Neuronal stem cell (in vitro differentiated cells): ENCODE data around the gene UNC5C.

Experiments used
- DNase-seq: peaks from one replicate; pipeline ENCODE4 v3.0.0-alpha.2; 2013; ENCODE audit warnings: low spot score
- H2AFZ ChIP-seq: one replicate; pipeline ENCODE4 v1.6.1; 2013; ENCODE audit warnings: mild to moderate bottlenecking, low read length, inconsistent platforms
- H2AK5ac ChIP-seq: 2 replicates; pipeline ENCODE4 v1.6.1; 2013; ENCODE audit warnings: low read depth, mild to moderate bottlenecking, inconsistent platforms, low read length, moderate library complexity, mixed read lengths
- H2BK120ac ChIP-seq: 2 replicates; pipeline ENCODE4 v1.6.1; 2013; ENCODE audit warnings: low read depth, mild to moderate bottlenecking, inconsistent platforms, low read length, moderate library complexity, mixed read lengths
- H2BK12ac ChIP-seq: one replicate; pipeline ENCODE4 v1.6.1; 2013; ENCODE audit warnings: low read length, inconsistent platforms
- H2BK15ac ChIP-seq: 2 replicates; pipeline ENCODE4 v1.6.1; 2013; ENCODE audit warnings: mild to moderate bottlenecking, low read length, inconsistent platforms, mixed read lengths
- H2BK5ac ChIP-seq: one replicate; pipeline ENCODE4 v1.6.1; 2013; ENCODE audit warnings: inconsistent platforms, mild to moderate bottlenecking, low read length, moderate library complexity
- H3K14ac ChIP-seq: one replicate; pipeline ENCODE4 v1.6.1; 2013; ENCODE audit warnings: low read length, inconsistent platforms
- H3K18ac ChIP-seq: 2 replicates; pipeline ENCODE4 v1.6.1; 2013; ENCODE audit warnings: low read length, inconsistent platforms
- H3K23ac ChIP-seq: 2 replicates; pipeline ENCODE4 v1.6.1; 2013; ENCODE audit warnings: low read depth, mild to moderate bottlenecking, mixed read lengths, low read length, inconsistent platforms; ENCODE audit not compliant: poor library complexity
- H3K27ac ChIP-seq: replicated peaks from 3 replicates; pipeline ENCODE4 v1.5.1; 2013; ENCODE audit warnings: low read length, inconsistent platforms
- H3K27me3 ChIP-seq, 3 experiments: 2 replicates each; pipeline ENCODE4 v1.6.1; 2013; ENCODE audit warnings: low read length in 3 of 3, mild to moderate bottlenecking in 2 of 3, inconsistent platforms in 1 of 3, low read depth in 1 of 3, mixed read lengths in 1 of 3, moderate library complexity in 1 of 3; ENCODE audit not compliant: control insufficient read depth in 3 of 3, insufficient read depth in 3 of 3
- H3K36me3 ChIP-seq, 2 donors: replicated peaks in 1 of 2; 2 replicates each; pipeline ENCODE4 v1.6.1; 2013; ENCODE audit warnings: low read length in 2 of 2; ENCODE audit not compliant: control insufficient read depth in 2 of 2, insufficient read depth in 2 of 2
- H3K4ac ChIP-seq: 2 replicates; pipeline ENCODE4 v1.6.1; 2013; ENCODE audit warnings: inconsistent platforms, mild to moderate bottlenecking, low read length, moderate library complexity
- H3K4me1 ChIP-seq, 2 donors: 1 replicate in 1 of 2; 2 replicates in 1 of 2; pipeline ENCODE4 v1.6.1; 2013; ENCODE audit warnings: low read length in 2 of 2, low read depth in 1 of 2; ENCODE audit not compliant: control insufficient read depth in 2 of 2, insufficient read depth in 1 of 2
- H3K4me2 ChIP-seq: one replicate; pipeline ENCODE4 v1.6.1; 2013; ENCODE audit warnings: mild to moderate bottlenecking, low read length, inconsistent platforms; ENCODE audit not compliant: insufficient read depth, poor library complexity, severe bottlenecking
- H3K4me3 ChIP-seq, 2 donors: 2 replicates each; pipeline ENCODE4 v1.5.1; 2013; ENCODE audit warnings: low read length in 2 of 2, mild to moderate bottlenecking in 2 of 2, inconsistent platforms in 1 of 2, moderate library complexity in 1 of 2
- H3K79me1 ChIP-seq: one replicate; pipeline ENCODE4 v1.6.1; 2013; ENCODE audit warnings: low read depth, mild to moderate bottlenecking, inconsistent platforms, low read length, moderate library complexity
- H3K9ac ChIP-seq: one replicate; pipeline ENCODE4 v1.6.1; 2013; ENCODE audit warnings: mild to moderate bottlenecking, low read depth, low read length, inconsistent platforms; ENCODE audit not compliant: poor library complexity
- H3K9me3 ChIP-seq, 2 donors: replicated peaks in 1 of 2; 2 replicates each; pipeline versions ENCODE3 to v1.6.1; 2013; ENCODE audit warnings: low read length in 2 of 2, mild to moderate bottlenecking in 2 of 2, inconsistent platforms in 1 of 2, low read depth in 1 of 2, mixed read lengths in 1 of 2, moderate library complexity in 1 of 2; ENCODE audit not compliant: control insufficient read depth in 2 of 2, insufficient read depth in 1 of 2
- H4K8ac ChIP-seq: one replicate; pipeline ENCODE4 v1.6.1; 2013; ENCODE audit warnings: low read depth, mild to moderate bottlenecking, inconsistent platforms, low read length, moderate library complexity
- H4K91ac ChIP-seq: one replicate; pipeline ENCODE4 v1.6.1; 2013; ENCODE audit warnings: low read length, low read depth, mild to moderate bottlenecking, inconsistent platforms; ENCODE audit not compliant: poor library complexity
- WGBS, 2 donors: extraction: QIAGEN DNeasy Blood & Tissue Kit; methylation state at CpG; one replicate each; pipeline ENCODE4 v1.1.7; 2013; ENCODE audit warnings: missing lambda C conversion rate in 2 of 2, mixed read lengths in 1 of 2; ENCODE audit not compliant: insufficient read length in 2 of 2, insufficient replicate concordance in 1 of 2; ENCODE audit errors: extremely low coverage in 2 of 2; 5-methylcytosine and 5-hydroxymethylcytosine counted together

UNC5C gene

DNA sequence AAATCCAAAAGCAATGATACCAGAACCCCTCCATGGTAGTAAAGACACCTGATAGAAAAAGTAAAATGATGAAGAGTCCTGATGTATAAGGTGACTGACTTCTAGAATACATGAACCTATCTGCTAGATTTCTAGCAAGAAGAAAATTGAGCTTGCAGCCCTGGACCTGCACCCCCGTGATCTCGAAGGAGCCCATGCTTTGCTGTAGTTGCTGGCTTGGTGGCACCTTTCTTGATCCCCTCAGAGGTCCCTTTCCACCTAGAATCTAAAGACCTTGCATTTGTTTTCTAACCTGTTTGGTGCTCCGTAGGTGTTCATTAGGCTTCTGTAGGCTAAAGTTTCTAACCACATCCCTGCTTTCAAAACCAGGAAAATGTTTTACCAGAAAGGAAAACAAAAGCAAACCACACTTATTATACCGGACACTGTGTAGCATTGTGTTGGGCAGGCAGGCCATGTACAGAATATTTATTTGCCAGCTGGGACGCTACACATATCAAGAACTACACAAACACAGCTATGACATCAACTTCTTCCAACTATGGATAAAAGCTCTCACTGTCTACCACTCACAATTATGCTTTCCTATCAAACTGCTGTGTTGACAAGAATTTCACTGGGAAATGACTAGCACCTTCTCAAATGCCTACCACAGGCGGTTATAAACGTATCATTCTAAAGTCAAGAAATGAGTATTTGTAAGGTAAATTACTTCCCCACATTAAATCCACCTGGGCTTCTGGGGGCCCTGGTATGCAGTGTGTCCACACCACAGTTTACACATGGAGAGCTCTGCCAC is 316.2 kb downstream of the UNC5C start:
- Histone ChIP-seq H3K4me1 (peaks cover 0 to 2% of the 10 kb centered on the region in 2 donors), H2AFZ (no peak overlapping the region), H3K4ac (no peak overlapping the region), H3K27me3 (no peaks in the 10 kb centered on the region), H3K9me3 (no peaks in the 10 kb centered on the region), H3K79me1 (no peaks in the 10 kb centered on the region), H4K91ac (no peak overlapping the region), H2BK12ac (no peak overlapping the region), H2BK5ac (no peak overlapping the region), H2BK120ac (no peak overlapping the region), H3K27ac (no peak overlapping the region), H3K14ac (no peak overlapping the region), H3K36me3 (no peaks in the 10 kb centered on the region), H3K9ac (no peak overlapping the region), H2AK5ac (no peak overlapping the region), H3K23ac (no peak overlapping the region), H3K4me3 (no peak overlapping the region), H3K4me2 (no peak overlapping the region), H2BK15ac (no peak overlapping the region), H3K18ac (no peak overlapping the region), H4K8ac (no peak overlapping the region)
- no CpG with 5 or more reads among the region's 7 CpGs for WGBS, 2 donors
- no peak for DNase-seq

DNA sequence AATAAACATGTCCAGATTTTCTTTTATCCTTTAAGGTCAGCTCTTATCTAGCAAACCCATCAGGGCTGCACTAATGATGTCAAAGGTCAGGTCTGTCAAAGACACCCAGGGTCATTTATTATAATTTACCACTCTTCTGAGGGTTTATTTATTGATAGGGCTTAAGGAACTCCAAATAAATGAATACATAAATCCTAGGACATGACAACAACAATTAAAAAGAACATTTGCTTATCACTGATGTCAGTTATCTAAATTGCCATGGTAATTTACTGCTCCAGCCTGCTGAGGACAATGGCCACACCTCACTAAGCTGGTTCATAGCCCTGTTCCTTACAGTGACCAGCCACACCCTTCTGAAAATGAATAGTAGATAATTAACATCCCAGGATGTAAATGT is 317.1 kb downstream of the UNC5C start:
- Histone ChIP-seq H2BK120ac (no peak overlapping the region), H2BK12ac (no peak overlapping the region), H2BK15ac (no peak overlapping the region), H3K9ac (no peak overlapping the region), H4K91ac (no peak overlapping the region), H3K4me2 (no peak overlapping the region), H3K18ac (no peak overlapping the region), H3K14ac (no peak overlapping the region), H3K4me3 (no peak overlapping the region), H3K27ac (no peak overlapping the region), H3K79me1 (no peaks in the 10 kb centered on the region), H3K4ac (no peak overlapping the region), H4K8ac (no peak overlapping the region), H2AK5ac (no peak overlapping the region), H2BK5ac (no peak overlapping the region), H3K23ac (no peak overlapping the region), H3K9me3 (no peaks in the 10 kb centered on the region), H3K4me1 (peaks cover 0 to 2% of the 10 kb centered on the region in 2 donors), H3K36me3 (no peaks in the 10 kb centered on the region), H2AFZ (no peak overlapping the region), H3K27me3 (no peaks in the 10 kb centered on the region)
- DNase-seq, result peak; percentile 12

DNA sequence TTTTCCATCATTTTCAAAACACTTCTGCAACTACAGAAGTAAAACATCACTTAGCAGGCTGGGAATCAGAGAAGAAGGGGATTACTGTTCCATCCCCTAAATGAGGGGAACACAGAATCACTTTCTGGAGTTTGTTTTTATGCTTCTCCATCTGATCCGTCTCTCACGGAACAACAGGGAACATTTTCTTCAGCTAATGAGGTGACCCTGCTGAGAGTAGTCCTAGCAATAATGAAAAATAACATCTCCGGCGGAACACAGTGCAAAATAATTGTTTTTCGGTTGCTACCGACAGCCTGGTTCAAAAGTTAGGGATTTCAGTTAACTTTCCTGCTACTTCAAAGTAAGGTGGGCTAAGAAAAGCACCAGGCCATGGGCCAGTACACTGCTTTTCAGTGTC is 322.9 kb downstream of the UNC5C start:
- no peak overlapping the region for H4K8ac ChIP-seq
- no peak overlapping the region for H3K18ac ChIP-seq
- H3K79me1 ChIP-seq, result no peaks in the 10 kb centered on the region
- no peak overlapping the region for H2BK12ac ChIP-seq
- no peak overlapping the region for H2BK120ac ChIP-seq
- H3K36me3 ChIP-seq, result no peaks in the 10 kb centered on the region
- no peak overlapping the region for H4K91ac ChIP-seq
- no peak overlapping the region for H2BK15ac ChIP-seq
- H3K4me2 ChIP-seq, result no peak overlapping the region
- H3K27me3 ChIP-seq, result no peaks in the 10 kb centered on the region
- H3K4ac ChIP-seq, result no peak overlapping the region
- no peak overlapping the region for H2AK5ac ChIP-seq
- no CpG with 5 or more reads among the region's 6 CpGs for WGBS, 2 donors
- H3K9me3 ChIP-seq, result no peaks in the 10 kb centered on the region
- H2BK5ac ChIP-seq, result no peak overlapping the region
- no peak overlapping the region for H3K14ac ChIP-seq
- no peak overlapping the region for H2AFZ ChIP-seq
- no peak overlapping the region for H3K9ac ChIP-seq
- no peak overlapping the region for H3K27ac ChIP-seq
- H3K4me3 ChIP-seq, result no peak overlapping the region
- H3K23ac ChIP-seq, result no peak overlapping the region
- H3K4me1 ChIP-seq, result peaks cover 0 to 2% of the 10 kb centered on the region in 2 donors
- DNase-seq, result no peak

DNA sequence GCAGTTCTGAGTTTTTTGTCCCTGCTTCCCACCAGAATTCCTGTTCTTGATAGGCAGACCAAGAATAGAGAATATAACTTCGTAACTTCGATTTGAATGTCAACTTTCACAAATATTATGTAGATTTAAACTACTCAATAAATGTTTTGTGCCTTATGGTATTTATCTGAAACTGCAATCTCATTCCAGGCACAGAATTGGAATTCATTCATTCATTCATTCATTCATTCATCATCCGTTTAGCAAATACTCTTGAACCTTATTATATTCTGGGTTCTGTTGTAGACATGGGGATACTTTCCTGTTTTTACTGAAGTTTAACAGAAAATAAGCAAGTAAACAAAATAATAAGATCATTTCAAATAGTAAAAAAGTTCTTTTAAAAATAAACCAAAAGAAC is 324.4 kb downstream of the UNC5C start:
- Histone ChIP-seq H3K79me1 (no peaks in the 10 kb centered on the region), H3K18ac (no peak overlapping the region)
- WGBS, 2 donors, result no CpG with 5 or more reads among the region's 3 CpGs

More for the DNA sequence above, 324.4 kb downstream of the UNC5C start:
- H3K9me3 ChIP-seq, result no peaks in the 10 kb centered on the region
- H3K4me1 ChIP-seq, result no peaks in the 10 kb centered on the region
- H2BK120ac ChIP-seq, result no peak overlapping the region
- no peak overlapping the region for H3K4ac ChIP-seq
- no peak overlapping the region for H2AK5ac ChIP-seq
- H3K36me3 ChIP-seq, result no peaks in the 10 kb centered on the region
- DNase-seq, result no peak
- no peak overlapping the region for H4K8ac ChIP-seq
- H4K91ac ChIP-seq, result no peak overlapping the region
- no peak overlapping the region for H3K23ac ChIP-seq
- H2BK15ac ChIP-seq, result no peak overlapping the region
- H3K14ac ChIP-seq, result no peak overlapping the region
- H3K4me2 ChIP-seq, result no peak overlapping the region
- H3K4me3 ChIP-seq, result no peak overlapping the region
- H3K27ac ChIP-seq, result no peak overlapping the region
- no peak overlapping the region for H3K9ac ChIP-seq
- no peak overlapping the region for H2BK12ac ChIP-seq
- H2AFZ ChIP-seq, result no peak overlapping the region
- no peaks in the 10 kb centered on the region for H3K27me3 ChIP-seq
- H2BK5ac ChIP-seq, result no peak overlapping the region
